Left ventricle myocardium superior (tissue), 1 donor: ENCODE results near the gene MRFAP1L1. TPM values are rescaled to one million over a fixed set of nuclear protein-coding genes. Genes with fewer than 3 reads are reported as not detected.
"Not testable (repeated sequence)": the region's sequence is repeated elsewhere in the genome, so short reads cannot be mapped to it uniquely, and the experiment has no call there.

Experiments used
- ATAC-seq: fragments of 200-7000 bp; cut with Tn5 transposase; one replicate; pipeline ENCODE4 v1.9.1; 2020; ENCODE audit warnings: mild to moderate bottlenecking, moderate library complexity
- DNase-seq: peaks from one replicate; pipeline ENCODE4 v3.0.0-alpha.2; 2020
- intact Hi-C: fragments of 100-400 bp; cut with micrococcal nuclease; formaldehyde crosslinking; loops from one replicate; pipeline ENCODE4 v1.11.0; 2022
- long read RNA-seq: library from polyadenylated mRNA; unstranded; transcript quantifications from one replicate; pipeline ENCODE4 v2.0.0, GENCODE V29; 2021
- total RNA-seq: library from RNA; stranded (reverse); fragmentation: NEBNext Ultra II Directional; extraction: Animal tissue kit (Norgen Biotek cat#: 25700); gene quantifications from one replicate; pipeline ENCODE4 v1.2.1, GENCODE V29; 2021
- donor health status: DM: no; HTN: yes; CAD: no; lungs with severe emphysema.

The MRFAP1L1 gene
- 42.9 TPM for total RNA-seq
- long read RNA-seq, transcript MRFAP1L1-201 (2 exons, 1,593 nt), result major isoform, 60 of 84 reads
- long read RNA-seq, transcript MRFAP1L1-202 (1 exons, 2,127 nt), result minor isoform, 19 of 84 reads
- long read RNA-seq, partial matches to known transcripts, result 0 of 84 reads
- long read RNA-seq, other reads (novel, unspliced or antisense), result 5 of 84 reads

DNA sequence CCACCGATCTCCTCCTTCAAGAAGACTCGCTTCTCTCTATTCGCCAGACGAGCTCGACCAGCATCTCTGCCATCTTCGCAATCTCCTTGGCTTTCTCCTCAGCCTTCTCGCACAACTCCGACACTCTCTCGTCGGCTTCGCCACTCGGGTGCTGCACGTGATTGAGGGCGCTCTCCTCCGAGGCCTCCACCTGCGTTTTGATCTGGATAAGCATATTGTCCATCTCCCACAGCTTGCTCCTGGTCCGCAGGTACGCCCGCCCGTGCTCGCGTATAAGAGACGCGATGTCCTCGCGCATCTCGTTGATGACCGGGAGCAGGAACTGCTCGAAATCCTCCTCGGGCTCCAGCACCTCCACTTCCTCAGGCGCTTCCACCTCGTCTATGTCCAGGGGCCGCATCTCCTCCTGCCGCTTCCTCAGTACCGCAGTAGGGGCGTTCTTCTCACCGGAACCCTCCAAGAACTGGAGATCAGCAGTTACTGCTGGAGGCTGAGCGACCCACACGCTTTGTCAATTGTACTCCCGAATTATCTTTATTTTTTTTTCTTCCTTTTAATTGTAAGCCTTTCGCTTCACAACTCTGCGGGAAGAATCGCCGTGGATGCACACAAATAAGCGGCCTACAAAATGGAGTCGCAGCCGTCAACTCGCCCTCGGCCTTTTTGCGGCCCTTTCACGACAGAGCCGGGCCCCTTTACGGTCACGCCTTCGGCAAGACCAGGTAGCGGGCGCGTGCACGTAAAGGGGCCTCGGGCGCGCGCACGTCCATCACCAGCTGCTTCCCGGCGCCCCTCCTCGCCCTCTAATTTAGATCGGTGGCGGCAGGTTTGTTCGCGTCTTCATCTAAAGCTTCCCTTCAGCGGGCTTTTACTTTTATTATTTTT lies at the start of gene MRFAP1L1:
Gene MRFAP1L1, minus strand, starts transcription at position 636 of the 885 bp plus-strand sequence. Its CDS starts 236 bp downstream, at position 400.
- intact Hi-C loops, result no loop called here
- peak; percentile 91 for ATAC-seq

DNA sequence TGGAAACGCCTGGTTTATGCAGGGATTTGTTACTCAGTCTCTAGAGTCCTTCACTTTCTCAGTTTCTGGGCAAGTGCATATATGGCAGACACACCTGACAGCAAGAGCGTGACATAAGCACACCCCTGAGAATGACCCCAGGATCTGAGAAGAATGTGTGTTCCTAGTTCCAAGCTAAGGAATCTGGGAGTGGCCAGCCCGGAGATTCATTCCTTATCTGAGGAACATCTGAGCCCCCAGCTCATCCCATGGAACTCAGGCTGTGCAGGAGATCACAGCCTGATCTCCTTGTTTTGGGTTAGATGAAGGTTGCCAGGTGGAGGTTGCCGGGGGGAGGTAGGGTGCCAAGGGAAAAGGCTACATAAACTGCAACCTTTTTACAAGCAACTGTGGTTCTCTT lies 49.1 kb upstream of the MRFAP1L1 start:
- ATAC-seq (no peak), DNase-seq (no peak)

More for the DNA sequence above, at the start of gene MRFAP1L1:
- DNase-seq, result peak; percentile 98

DNA sequence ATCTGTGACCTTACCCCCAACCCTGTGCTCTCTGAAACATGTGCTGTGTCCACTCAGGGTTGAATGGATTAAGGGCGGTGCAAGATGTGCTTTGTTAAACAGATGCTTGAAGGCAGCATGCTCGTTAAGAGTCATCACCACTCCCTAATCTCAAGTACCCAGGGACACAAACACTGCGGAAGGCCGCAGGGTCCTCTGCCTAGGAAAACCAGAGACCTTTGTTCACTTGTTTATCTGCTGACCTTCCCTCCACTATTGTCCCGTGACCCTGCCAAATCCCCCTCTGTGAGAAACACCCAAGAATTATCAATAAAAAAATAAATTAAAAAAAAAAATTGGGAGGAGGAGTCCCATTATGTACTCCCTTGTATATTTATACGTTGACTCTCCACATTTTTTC lies 46.7 kb upstream of the MRFAP1L1 start:
- ATAC-seq, intact Hi-C loops, DNase-seq: not testable (repeated sequence)

More for the DNA sequence above, 49.1 kb upstream of the MRFAP1L1 start:
- intact Hi-C loops, result no loop called here

DNA sequence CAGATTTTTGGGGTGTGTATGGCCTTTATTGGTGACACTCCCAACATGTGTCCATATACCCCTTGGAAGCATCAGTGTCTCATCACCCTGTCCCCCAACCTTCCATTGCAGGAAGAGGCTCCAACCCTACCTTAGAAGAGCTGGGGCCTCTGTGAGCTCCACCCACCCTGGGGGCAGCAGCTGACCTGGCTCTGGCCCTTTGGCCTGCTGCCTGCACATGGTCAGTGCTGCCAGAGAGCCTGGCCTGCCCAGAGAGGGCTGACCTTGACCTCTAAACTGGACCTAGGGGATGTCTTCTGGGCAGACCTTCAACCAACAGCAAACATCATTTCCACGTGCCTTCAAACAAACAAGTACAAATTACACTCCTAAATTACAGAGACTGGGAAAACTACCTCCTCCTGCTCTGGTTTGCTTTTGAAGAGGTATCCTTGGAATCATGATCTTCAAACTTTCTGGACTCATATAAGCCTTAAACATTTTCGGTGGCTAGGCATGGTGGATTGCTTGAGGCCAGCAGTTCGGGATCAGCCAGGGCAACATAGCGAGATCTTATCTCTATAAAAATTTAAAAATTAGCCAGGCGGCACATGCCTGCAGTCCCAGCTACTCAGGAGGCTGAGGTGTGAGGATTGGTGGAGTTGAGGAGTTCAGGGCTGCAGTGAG lies 45.6 kb upstream of the MRFAP1L1 start:
- no peak for ATAC-seq
- no peak for DNase-seq
- intact Hi-C loops, result no loop called here

DNA sequence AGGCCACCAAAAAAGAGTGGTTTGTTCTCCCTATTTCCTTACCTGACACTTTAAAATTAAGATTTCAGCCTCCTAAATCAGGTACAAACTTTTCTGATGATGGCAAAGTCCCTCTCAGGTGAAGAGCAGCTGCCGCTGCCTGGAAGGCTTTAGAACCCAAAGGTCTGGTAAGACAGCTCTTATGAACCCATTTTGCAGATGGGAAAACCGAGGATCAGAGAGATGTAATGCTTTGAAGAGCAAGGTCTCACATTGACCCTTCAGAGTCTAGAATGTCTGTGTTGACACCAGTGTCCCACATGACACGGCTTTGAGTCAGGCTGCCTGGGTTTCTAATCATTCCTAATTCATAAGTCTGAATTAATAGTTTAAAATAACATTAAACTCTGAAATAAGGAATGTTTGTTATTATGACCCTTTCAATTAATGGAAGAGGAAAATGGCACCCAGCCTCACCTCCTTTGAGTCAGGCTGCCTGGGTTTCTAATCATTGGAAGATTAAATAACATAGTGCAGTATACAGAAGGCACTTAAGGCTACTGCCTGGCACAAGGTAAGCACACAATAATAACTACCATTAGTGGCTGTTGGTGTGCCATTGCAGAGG lies 44.9 kb upstream of the MRFAP1L1 start:
- DNase-seq, result no peak
- intact Hi-C loops, result no loop called here
- ATAC-seq, result no peak

DNA sequence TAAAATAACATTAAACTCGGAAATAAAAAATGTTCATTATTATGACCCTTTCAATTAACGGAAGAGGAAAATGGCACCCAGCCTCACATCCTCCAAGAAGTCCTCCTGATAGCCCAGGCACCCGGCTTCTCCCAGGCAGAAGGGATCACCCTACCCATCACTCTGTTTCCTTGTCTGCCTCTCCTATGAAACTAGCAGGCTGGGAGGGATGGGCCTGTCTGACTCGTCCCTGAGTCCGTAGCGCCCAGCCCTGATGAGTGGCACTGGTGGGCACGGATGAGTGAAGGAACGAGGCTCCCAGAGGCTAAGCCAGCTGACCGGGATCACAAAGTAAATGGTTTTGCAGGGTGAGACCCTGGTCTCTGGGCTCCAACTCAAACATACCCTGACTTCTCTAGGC lies 44.2 kb upstream of the MRFAP1L1 start:
- intact Hi-C loops, result no loop called here
- no peak for ATAC-seq
- DNase-seq, result no peak

DNA sequence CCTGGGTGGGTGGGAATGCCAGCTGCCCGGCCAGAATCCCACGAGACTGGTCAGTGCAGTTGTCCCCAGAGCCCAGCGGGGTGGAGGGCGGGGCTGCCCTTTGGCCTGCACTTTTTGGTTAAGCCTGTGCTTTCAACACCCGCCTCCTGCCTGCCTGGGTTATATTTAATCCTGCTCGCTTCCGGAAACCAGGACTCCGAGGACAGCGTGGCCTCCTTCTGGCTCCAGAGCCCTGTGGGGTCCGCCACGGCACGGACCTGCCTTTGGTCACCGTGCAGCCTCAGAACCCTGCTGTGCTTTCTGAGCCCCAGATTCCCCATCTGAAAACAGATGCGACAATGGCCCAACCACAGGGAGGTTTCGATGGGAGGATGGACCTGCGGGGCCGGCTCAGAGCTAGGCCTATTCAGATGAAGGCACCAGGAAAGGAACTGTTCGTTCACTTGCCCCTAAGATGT lies 43.5 kb upstream of the MRFAP1L1 start:
- peak; percentile 65 for DNase-seq
- intact Hi-C loops, result no loop called here

DNA sequence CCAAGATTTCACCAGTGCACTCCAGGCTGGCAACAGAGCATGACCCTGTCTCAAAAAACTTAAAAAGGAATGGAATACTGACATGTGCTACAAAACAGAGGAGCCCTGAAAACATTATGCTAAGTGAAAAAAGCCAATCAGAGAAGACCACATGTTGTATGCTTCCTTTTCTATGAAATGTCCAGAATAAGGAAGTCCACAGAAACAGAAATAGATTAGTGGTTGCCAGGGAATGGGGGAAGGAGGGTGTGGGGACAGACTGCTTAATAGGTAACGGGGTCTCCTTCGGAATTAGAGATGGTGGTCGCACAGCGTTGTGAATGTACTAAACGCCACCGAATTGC lies 42.8 kb upstream of the MRFAP1L1 start:
- DNase-seq, result no peak
- ATAC-seq, result no peak
- intact Hi-C loops, result no loop called here

More for the DNA sequence above, 43.5 kb upstream of the MRFAP1L1 start:
- ATAC-seq, result peak; percentile 24

DNA sequence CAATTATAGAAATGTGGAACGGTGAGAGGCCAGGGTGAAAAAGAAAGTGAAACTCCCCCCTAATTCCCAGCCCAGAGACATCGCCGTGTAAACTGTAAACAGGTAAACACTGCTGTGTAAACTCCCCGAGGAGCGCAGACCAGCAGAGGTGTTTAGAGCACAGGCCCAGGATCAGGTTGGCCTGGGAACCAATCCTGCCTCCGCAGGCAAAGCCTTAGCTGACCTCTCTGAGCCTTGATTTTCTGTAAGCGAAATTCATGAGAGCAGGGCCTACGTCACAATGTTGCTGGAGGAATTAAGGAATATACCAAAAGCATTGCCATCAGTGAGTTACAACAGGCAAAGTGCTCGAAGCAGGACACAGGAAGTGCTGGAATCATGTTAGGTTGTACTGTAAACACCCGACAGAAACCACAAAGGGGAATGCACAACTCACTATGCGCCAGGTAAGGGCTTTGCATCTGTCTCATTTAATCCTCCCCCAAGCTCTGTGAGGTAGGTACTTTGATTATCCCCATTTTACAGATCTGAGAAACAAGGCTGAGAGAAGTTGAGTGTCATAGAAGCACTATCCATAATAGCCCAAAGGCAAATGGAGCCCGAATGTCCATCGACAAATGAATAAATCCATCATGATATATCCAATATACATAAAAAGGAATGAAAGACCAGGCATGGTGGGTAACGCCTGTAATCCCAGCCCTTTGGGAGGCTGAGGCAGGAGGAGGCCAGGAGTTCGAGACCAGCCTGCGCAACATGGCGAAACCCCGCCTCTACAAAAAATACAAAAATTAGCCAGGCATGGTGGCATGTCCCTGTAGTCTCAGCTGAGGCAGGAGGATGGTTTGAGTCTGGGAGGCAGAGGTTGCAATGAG lies 42.2 kb upstream of the MRFAP1L1 start:
- DNase-seq, result no peak

DNA sequence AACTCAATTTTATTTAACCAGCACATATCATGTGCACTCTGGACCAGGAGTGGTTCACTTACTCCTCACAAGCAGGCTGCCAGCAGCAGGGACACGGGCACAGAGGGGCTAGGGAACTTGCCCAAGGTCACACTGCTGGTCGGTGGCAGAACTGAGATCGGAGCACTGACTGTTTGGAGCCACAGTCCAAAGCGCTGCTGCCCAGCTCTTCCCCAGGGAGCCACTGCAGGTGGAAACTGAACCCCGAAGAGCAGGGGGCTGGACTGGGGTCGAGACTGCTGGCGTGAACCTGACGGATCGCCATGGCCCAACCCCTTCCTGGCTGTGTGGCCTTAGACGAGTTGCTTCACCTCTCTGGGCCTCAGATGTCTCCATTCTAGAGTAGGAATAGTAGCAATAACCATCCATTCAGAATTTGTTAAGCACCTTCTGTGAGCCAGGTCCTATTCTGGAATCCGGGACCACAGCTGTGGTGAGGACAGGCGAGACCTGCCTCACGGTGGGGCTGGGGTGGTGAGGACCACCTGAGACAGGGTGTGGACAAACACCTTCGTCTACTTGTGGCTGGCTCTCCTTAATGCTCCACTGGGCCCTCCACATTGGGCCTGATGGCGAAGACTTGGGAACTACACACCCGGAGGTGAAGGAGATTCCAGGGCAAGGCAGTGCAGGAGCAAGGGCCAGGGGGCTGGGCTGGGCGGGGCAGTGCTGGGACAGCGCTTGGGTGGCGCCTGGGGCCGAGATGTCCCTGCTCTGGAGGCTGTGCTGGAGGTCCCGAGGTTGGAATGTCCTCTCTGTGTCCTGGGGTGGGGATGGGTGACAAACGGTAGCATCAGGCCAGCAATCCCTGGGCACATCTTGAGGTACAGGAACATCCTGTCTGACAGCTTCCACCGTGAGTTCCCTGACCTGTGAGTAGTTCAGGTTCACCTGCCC lies 40.9 kb upstream of the MRFAP1L1 start:
- intact Hi-C loops, result no loop called here
- DNase-seq (no peak), ATAC-seq (no peak)

More for the DNA sequence above, 42.2 kb upstream of the MRFAP1L1 start:
- no peak for ATAC-seq
- intact Hi-C loops, result no loop called here

DNA sequence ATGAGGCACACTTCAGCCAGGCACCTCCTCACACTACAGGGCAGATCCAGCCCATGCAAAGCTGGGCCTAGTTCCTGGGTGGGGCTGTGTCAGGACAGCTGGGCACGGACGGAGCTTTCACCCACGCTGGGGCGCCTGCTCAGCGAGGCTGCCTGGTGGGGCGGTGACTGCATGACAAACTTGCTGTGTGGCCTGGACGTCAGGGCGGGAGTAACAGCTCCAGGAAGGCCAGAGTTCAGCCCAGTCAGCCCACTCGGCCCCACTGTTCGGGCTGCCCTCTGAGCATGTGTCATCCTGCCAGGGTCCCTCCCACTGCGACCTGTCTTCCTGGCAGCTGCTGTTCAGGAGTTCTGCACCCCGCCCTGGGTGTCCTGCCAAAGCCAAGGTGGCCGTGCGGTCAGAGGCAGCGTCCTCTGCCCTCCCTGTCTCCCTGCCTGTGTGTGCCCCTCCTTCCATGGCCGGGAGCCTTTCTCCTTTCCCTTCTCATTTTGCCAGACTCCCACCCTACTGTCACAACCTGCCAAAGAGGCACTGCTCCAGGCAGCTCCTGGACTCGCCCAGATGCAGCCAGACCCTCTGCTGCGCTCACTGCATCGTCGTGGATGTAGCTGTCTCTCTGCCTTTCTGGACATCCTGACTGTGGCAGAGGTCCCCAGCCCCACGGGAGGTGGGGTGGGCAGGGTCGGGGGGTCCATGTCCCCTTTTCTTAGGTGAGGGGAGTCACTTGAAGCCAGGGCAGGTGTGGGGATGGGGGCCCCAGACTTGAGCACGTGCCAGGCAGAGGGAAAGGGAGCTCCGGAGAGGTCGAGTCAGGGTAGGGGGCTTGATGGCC lies 39.9 kb upstream of the MRFAP1L1 start:
- peak; percentile 62 for ATAC-seq
- peak; percentile 75 for DNase-seq
- intact Hi-C loops, result no loop called here

DNA sequence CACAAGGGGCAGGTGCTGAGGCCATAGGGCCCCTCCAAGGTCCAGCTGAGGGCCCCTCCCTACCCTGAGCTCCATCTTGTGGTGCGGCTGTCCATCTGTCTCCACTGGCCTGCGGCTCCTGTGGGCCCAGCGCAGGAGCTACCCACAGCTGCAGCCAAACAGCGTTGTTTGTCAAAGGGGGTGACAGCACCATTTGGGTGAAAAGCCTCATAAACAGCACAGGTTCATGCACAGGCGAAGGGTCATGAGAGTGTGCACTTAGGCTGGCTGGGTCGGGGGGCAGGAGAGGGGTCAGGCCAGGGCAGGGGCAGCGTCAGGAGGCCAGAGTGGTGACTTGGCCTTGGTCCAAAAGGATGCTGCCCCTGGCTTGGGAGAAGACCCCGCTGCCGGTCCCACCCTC lies 38.6 kb upstream of the MRFAP1L1 start:
- intact Hi-C loops, result no loop called here
- ATAC-seq, result no peak
- DNase-seq, result no peak

DNA sequence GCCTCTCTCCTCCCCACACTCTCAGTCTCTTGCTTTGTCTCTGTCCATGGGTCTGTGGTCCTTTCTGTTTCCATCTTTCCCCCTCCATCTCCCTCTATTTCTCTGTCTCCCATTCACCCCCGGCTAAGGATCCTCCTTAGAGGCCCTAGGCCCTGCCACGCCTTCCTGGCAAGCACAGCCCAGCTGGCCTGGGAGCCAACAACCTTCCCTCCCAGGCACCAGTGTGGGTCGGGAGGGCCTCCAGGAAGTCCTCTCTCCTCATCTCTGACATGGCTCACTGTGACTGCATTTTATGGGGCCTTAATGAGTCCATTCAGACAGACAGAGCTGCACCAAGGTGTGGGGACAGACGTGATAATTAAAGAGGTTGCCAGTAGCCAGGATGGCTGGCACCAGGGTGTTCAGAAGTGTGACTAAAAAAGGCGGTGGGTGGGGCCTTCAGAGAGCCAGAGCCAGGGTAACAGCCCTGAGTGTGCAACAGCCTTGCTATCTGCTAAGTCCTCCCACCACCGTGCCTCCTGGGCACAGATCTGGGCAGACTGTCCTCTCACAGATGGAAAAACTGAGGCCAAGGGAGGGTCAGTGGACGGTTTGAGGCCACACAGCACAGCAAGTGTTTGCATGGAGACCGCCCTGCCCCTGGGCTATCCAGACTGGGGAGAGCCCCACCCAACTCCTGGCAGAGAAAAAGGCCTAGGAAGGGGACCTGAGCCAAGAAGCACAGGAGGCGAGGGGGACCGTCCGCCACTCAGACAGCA lies 37.8 kb upstream of the MRFAP1L1 start:
- intact Hi-C loops, result no loop called here
- DNase-seq (peak; percentile 74), ATAC-seq (peak; percentile 77)

DNA sequence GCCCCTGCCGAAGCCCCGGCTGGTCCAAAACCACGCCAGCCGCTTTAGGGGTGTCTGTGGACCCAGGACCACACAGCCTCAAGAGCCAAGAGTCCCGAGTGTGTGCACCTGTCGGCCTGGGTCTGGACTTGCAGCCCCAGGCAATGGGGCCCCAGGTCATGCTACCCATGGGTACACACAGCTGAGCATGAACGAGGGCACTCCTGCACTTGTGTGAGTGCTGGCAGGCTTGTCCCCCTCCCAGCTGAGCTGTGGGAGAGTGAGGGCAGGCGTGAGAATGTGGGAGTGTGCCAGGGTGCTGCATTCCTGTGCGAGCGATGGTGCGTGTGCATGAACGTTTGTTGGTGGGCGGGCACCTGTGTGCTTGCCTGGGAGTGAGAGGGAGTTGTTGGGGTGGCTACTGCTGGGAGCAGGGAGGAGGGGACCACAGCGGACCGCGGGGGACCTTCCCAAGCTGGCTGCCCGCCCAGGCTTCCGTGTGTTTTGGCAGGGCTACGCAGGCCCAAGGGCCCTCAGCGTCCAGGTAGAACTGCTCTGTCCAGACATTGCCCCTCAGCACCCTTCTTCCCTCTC lies 37.1 kb upstream of the MRFAP1L1 start:
- ATAC-seq (peak; percentile 69), DNase-seq (peak; percentile 72)

DNA sequence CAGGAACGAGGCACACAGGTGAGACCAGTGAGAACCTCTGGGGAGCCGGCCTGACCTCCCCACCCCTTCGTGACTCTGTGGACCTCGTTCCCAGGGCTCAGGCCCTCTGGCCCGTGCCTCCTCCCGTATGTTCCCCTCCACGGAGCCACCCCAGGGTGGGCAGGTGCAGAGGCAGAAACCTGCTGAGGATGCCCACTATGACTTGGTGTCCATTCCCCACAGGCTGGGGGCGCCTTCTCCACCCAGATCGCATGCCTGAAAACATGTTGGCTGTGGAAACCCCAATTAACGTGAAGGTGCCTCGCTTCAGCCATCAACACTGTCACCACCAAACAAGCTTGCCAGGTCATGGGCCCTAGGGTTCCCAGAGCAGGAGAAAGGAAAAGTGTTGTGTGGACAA lies 33.3 kb upstream of the MRFAP1L1 start:
- no peak for DNase-seq
- intact Hi-C loops, result no loop called here
- ATAC-seq, result no peak

More for the DNA sequence above, 37.1 kb upstream of the MRFAP1L1 start:
- intact Hi-C loops, result no loop called here

DNA sequence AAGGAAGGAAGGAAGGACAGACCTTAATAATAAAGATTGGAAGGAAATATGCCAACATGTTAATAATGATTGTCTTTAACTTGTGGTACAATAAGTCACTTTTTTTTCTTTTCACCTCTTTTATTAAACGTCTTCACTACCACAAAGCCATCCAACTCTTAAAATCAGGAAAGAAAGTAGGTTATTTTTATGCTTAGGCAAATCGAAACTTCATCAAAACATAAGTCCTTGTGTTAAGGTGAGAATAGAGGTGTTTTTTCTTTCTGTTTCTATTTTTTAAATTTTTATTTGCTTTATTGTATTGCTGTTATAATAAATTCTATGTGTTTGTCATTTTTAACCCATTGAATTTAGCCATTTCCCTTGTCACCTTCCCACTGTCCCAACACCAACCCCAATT lies 32.8 kb upstream of the MRFAP1L1 start:
- intact Hi-C loops, result no loop called here
- ATAC-seq, result no peak
- no peak for DNase-seq
